HG02678 (cell line): ENCODE results near the gene ZFYVE19.

Source experiments
- ATAC-seq: cut with Tn5 transposase; IDR thresholded peaks from one replicate; pipeline ENCODE4 v1.9.1; 2021; ENCODE audit warnings: mild to moderate bottlenecking, moderate library complexity; ENCODE audit not compliant: unreplicated experiment

The ZFYVE19 gene

GRCh38 chr15:40775740-40776536 is 31.0 kb upstream of the ZFYVE19 start:
- ATAC-seq = no peak

DNA sequence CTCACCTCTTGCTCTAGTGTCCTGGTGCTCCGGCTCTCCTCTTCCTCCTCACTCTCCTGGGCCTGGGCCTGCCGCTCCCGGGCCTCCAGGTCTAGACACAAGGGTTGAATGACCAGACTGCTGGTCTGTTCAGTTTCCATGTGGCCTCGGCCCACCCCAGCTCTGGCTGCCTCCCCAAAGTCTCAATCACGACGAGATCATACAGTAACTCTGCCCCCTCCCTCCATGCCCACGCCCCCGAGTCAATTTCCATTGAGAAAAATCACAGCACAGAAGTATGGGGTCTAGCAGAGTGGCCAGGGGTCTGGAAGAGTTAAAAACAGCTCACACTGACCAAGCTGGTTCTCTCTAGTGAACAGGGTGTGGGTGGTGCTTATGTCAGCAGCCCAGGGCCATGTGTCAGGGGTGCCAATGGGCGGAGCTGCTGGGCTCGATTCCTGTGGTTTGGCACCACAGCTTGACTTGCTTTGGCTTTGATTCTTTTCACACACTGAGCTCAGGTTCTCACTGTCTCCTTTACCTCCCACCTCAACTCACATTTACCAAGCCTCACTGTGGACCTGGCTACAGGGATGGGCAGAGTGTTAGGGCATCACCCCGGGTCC is 30.2 kb upstream of the ZFYVE19 start:
- no peak for ATAC-seq

DNA sequence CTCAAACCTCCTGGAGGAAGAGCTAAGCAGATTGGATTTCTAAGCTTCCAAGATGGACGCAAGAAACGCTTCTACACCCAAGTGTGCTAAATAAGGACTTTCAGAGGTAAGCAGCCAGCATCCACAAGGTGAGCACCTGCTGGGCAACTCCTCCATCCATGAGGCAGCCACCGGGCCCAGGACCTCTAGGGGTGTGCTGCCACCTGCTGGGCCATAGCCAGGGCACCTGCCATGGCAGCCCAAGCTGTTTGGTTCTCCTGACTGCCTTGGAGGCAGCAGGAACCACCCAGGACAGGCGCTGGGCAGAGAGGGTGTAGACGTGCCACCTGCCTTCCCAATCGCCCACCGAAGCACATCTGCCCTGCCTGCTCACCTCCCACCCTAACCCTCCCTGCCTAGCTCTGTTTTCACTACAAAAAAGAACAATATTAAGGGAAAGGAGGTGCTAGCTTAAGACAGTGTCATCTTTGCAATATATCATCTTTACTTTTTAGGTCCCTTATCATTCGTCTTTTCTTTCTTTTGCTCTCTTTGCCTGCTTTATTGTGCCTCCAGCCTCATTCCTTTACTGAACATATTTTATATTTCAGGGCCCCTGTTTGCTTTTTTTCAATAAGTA is 24.2 kb upstream of the ZFYVE19 start:
- ATAC-seq = peak; percentile 75

DNA sequence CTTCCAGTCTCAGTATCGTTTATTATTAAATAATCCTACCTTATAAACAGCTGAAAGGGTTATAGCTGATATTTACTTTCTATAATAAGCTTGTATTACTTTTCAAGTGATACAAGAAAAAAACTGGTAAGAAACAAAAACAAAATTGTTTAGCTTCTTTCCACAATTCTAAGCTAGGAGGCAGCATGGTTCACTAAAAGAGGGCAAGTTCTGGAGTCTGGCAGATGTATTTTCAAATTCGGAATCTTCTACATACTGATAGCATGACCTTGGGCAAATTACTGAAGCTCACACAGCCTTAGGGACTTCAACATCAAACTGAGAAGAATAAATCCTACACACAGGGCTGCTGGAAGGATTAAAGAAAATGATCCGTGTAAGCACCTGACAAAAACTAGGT is 21.7 kb upstream of the ZFYVE19 start:
- no peak for ATAC-seq

DNA sequence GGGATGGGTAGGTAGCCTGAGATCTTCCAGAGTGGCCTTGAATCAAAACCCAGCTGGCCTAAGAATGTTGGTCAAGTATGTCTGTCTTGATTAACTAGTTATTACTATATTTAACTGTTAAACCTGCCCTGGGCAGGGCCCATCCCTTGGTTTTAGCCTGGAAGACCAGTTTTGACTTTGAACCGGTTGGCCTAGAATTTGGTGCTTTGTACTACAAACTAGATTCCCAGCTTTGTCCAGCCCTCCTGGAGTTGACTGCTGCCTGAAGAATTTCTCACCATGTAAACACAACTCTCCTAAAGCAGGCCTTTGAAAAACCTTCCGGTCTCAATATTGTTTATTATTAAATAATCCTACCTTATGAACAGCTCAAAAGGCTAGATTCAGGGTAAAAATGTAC is 21.1 kb upstream of the ZFYVE19 start:
- no peak for ATAC-seq

GRCh38 chr15:40787344-40787841 is 19.5 kb upstream of the ZFYVE19 start:
- no peak for ATAC-seq

- ATAC-seq = no peak
These were observed 18.9 kb upstream of the ZFYVE19 start for GRCh38 chr15:40787991-40788390.

- ATAC-seq = no peak
These were observed 17.8 kb upstream of the ZFYVE19 start for GRCh38 chr15:40789119-40789518.

- ATAC-seq = no peak
These were observed 16.9 kb upstream of the ZFYVE19 start for GRCh38 chr15:40789999-40790398.

DNA sequence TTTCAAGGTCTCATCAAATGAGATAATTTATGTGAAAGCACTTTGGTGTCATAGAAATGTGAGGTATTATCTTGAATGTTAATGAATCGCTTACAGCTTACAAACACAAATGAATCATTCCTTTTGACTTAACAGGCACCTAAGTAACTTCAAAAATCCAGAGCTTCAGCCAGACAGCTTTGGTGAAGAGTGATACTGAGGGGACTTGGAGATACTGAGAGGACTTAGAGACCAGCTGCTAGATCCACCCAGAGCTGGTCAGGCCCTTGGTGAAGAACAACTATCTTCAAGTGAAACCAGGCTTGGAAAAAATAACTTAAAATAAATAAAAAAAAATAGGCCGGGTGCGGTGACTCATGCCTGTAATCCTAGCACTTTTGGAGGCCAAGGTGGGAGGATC is 16.2 kb upstream of the ZFYVE19 start:
- no peak for ATAC-seq

DNA sequence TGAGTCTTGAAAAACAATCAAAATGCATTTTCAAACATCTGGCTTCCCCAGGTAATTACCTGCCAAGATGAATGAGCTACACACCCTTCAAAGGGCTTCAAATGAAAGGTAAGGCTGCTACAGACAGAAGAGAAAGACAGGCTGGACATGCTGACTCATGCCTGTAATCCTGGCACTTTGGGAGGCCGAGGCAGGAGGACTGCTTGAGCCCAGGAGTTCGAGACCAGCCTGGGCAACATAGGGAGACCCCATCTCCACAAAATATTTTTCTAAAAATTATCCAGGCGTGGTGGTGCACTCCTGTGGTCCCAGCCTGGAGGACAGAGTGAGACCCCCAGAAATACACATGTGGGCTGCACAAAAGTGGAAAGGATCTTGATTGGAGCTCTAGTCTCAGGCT is 14.5 kb upstream of the ZFYVE19 start:
- ATAC-seq = no peak

DNA sequence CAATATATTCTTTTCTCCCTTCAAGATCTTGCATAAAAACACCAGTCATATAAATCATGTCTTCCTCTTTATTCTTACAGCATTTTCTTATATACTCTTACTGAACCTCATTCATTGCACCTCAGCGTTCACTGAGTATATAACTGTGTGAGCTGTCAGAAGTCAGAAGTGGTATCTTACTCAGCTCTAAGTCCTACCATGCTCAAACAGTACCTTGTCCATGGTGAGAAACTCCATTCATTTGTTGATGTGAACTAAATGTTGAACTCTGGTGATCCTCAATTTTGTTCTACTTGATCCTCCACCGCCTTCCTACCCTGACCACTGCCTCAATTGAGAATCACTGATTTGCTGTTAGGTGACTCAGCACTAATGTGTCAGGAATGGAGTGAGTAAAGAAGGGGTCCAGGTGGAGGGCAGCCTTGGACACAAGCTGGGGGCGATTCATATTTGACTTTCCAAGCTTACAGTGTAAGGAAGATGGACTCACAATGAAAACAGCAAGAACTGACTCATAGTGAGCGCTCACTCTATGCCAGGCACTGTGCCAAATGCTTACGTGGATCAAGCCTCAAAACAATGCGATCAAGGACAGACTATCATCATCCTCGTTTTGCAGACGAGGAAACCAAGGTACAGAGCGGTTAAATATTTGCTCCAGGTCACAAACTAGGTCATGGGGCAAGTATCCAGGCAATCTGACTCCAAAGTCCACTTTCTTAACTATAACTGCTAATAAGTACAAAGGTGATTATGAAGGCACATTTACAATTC is 13.5 kb upstream of the ZFYVE19 start:
- no peak for ATAC-seq

- no peak for ATAC-seq
These were observed 10.8 kb upstream of the ZFYVE19 start for GRCh38 chr15:40796041-40796440.

- ATAC-seq = no peak
These were observed 10.4 kb upstream of the ZFYVE19 start for GRCh38 chr15:40796512-40796911.

DNA sequence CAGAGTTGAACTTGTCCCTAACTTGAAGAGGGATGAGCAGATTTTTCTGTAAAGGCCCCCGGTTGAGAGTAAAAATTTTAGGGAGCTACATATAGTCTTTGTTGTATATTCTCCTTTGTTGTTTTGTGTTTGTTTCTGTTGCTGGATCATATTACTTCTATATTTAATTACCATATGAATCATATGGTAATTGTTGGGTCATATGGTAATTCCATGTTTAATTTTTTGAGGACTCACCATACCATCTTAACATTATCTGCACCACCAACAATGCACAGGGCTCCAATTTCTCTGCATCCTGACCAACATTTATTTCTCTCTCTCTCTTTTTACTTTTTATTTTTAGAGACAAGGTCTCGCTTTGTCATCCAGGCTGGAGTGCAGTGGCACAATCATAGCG is 7.4 kb upstream of the ZFYVE19 start:
- ATAC-seq = no peak

DNA sequence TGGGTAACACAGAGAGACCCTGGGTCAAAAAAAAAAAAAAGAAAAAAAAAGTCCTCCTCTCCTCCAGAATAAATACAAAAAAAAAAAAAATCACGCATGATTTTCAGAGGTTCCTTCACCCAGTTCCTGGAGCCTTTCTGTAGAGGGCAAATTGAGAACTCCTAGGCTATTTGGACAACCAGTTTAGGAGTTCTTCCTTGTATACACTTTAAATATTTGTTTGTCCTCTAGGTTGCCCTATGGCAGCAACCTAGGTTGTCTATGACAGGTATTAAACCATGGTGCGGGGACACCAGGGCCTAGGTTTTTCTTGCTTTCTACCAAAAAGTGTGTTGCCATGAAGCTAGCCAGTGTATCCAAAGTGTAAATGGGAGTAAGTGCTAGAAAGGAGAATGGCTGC is 3.8 kb upstream of the ZFYVE19 start:
- ATAC-seq = no peak

DNA sequence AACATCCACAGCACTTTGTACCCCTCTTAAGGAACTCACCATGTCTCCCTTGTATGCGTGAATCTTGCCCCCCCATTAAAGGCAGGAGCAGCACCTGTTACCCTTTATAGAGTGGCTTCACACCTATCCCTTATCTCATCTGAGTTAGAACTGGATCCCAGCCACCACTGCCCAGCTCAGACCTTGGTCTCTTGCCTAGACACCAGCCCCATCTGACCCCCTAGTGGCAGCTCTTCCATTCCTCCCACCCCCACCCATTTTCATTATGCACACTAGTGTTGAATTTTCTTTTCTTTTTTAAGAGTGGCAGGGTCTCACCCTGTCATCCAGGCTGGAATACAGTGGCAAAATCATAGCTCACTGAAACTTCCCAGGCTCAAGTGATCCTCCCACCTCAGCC is 3.2 kb upstream of the ZFYVE19 start:
- ATAC-seq = no peak

DNA sequence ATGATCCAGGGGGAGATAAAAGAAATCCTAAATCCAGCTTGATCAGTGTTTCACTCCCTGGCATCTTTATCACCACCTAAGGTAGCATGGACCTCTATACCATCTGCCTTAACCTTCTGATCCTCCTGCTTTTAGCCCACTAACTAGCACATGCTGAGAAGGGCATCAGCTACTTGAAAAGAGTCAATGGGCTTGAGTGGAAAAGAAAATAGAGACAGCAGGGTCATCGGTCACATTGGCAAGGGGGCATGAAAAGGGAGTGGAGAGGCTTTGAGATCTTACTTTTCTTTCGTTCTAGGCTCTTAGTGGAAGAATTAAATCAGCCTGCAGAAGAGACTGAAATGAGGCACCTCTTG is 239 bp upstream of the ZFYVE19 start:
- ATAC-seq = no peak

GRCh38 chr15:40807888-40808461 is 1.1 kb downstream of the ZFYVE19 start:
- no peak for ATAC-seq

- ATAC-seq = no peak
These were observed 2.1 kb downstream of the ZFYVE19 start for GRCh38 chr15:40808861-40809450.
